Testis (tissue), 2 donors: Measurements from ENCODE around the gene CAB39.

ENCODE experiments used
- CTCF ChIP-seq, 3 experiments: fragments of 450-650 bp in 2 of 3; fragments of 200-600 bp in 1 of 3; sonication (generic) in 1 of 3; IDR thresholded peaks; one replicate each; pipeline ENCODE4 v1.5.1; 2016 to 2019; ENCODE audit warnings: antibody characterized with exemption in 3 of 3, mild to moderate bottlenecking in 2 of 3, moderate library complexity in 1 of 3
- POLR2A ChIP-seq: fragments of 450-650 bp; IDR thresholded peaks from one replicate; pipeline ENCODE4 v1.6.1; 2017; ENCODE audit warnings: antibody characterized with exemption, mild to moderate bottlenecking, moderate library complexity

- TF ChIP-seq CTCF (IDR thresholded peaks at IDR 0.05) = no peak
- TF ChIP-seq POLR2A = no peak
Measured at GRCh38 chr2:230827774-230828271, 115.2 kb downstream of the CAB39 start.
